Keratinocyte (primary cell): ENCODE data around the gene CEBPZOS. TPM values are rescaled to one million over a fixed set of nuclear protein-coding genes. Genes with fewer than 3 reads are reported as not detected.

Experiments
- DNase-seq: peaks from one replicate; pipeline ENCODE4 v3.0.0-alpha.2; 2011; ENCODE audit warnings: low read depth, missing footprints, low spot score
- FAIRE-seq: peaks from 2 replicates; lab custom pipeline; 2011; peaks lifted over from hg19 to GRCh38; lab: Jason Lieb, UNC
- H2AFZ ChIP-seq: 2 replicates; pipeline ENCODE4 v1.6.0; 2012; ENCODE audit warnings: low read length, control low read depth, inconsistent platforms; ENCODE audit not compliant: control insufficient read depth
- H3K27ac ChIP-seq: 2 replicates; pipeline ENCODE4 v1.5.1; 2011; ENCODE audit warnings: low read length; ENCODE audit not compliant: control insufficient read depth, insufficient read depth
- H3K27me3 ChIP-seq: 3 replicates; pipeline ENCODE4 v1.6.0; 2011; ENCODE audit warnings: low read length; ENCODE audit not compliant: control insufficient read depth, insufficient read depth; ENCODE audit errors: extremely low read depth
- H3K36me3 ChIP-seq, 2 experiments: 2 replicates in 1 of 2; 3 replicates in 1 of 2; pipeline ENCODE4 v1.5.1; 2011; ENCODE audit warnings: low read length in 2 of 2, mild to moderate bottlenecking in 1 of 2; ENCODE audit not compliant: control insufficient read depth in 2 of 2, insufficient read depth in 2 of 2; ENCODE audit errors: extremely low read depth in 1 of 2
- H3K4me1 ChIP-seq: 3 replicates; pipeline ENCODE4 v1.5.1; 2011; ENCODE audit warnings: low read length; ENCODE audit not compliant: control insufficient read depth, insufficient read depth; ENCODE audit errors: extremely low read depth
- H3K4me2 ChIP-seq: 3 replicates; pipeline ENCODE4 v1.6.0; 2011; ENCODE audit warnings: low read depth, low read length; ENCODE audit not compliant: control insufficient read depth, insufficient read depth; ENCODE audit errors: extremely low read depth
- H3K4me3 ChIP-seq, 3 experiments: fragments of 200-600 bp in 1 of 3; sonication (generic) in 1 of 3; 2 replicates in 2 of 3; 3 replicates in 1 of 3; pipeline ENCODE4 v1.5.1; 2011 to 2016; ENCODE audit warnings: low read length in 3 of 3, mild to moderate bottlenecking in 3 of 3, control low read depth in 2 of 3, inconsistent platforms in 1 of 3, low read depth in 1 of 3, mixed read lengths in 1 of 3, mixed run types in 1 of 3, moderate library complexity in 1 of 3; ENCODE audit not compliant: control insufficient read depth in 2 of 3, insufficient read depth in 2 of 3; ENCODE audit errors: extremely low read depth in 1 of 3
- H3K79me2 ChIP-seq: 2 replicates; pipeline ENCODE4 v1.6.0; 2012; ENCODE audit warnings: low read length; ENCODE audit not compliant: control insufficient read depth, insufficient read depth
- H3K9ac ChIP-seq: 3 replicates; pipeline ENCODE4 v1.6.0; 2011; ENCODE audit warnings: low read length; ENCODE audit not compliant: control insufficient read depth, insufficient read depth; ENCODE audit errors: extremely low read depth
- H3K9me1 ChIP-seq: 3 replicates; pipeline ENCODE4 v1.6.0; 2011; ENCODE audit warnings: low read length; ENCODE audit not compliant: control insufficient read depth, insufficient read depth; ENCODE audit errors: extremely low read depth
- H3K9me3 ChIP-seq: 2 replicates; pipeline ENCODE4 v1.5.1; 2012; ENCODE audit warnings: low read depth, low read length; ENCODE audit not compliant: control insufficient read depth
- H4K20me1 ChIP-seq: 3 replicates; pipeline ENCODE4 v1.6.0; 2011; ENCODE audit warnings: low read length; ENCODE audit not compliant: control insufficient read depth, insufficient read depth; ENCODE audit errors: extremely low read depth
- EZH2 ChIP-seq: IDR thresholded peaks from one replicate; pipeline ENCODE4 v1.6.1; 2012; ENCODE audit warnings: inconsistent platforms, mild to moderate bottlenecking, low read length, moderate library complexity
- dilution Hi-C: fragments of 300-500 bp; cut with MboI; formaldehyde crosslinking; loops from one replicate; pipeline ENCODE4 v1.7.0; 2020; ENCODE audit warnings: low sequenced_read_pairs; ENCODE audit not compliant: extremely low pct_ligation_motif_present
- polyA plus RNA-seq, 5 experiments: library from polyadenylated mRNA; depleted of rRNA in 3 of 5; stranded (reverse) in 3 of 5; stranded (forward) in 1 of 5; unstranded in 1 of 5; fragments of >200 nt; gene quantifications; 1 replicate in 1 of 5; 2 replicates in 3 of 5; 3 replicates in 1 of 5; pipeline versions ENCODE4 v1.2.1 to v1.2.3, GENCODE V29; 2011 to 2012; ENCODE audit warnings: missing spikeins in 2 of 5, low read depth in 1 of 5, low replicate concordance in 1 of 5
- TF ChIP-seq, protein P1 (sequence below), 3 experiments: IDR thresholded peaks in 1 of 3; conservative IDR thresholded peaks in 1 of 3; optimal IDR thresholded peaks in 1 of 3; 2 replicates in 2 of 3; 3 replicates in 1 of 3; pipeline versions ENCODE3 to v1.5.1; 2011; ENCODE audit warnings: low read length in 3 of 3, mild to moderate bottlenecking in 3 of 3, moderate library complexity in 2 of 3, control low read depth in 1 of 3, inconsistent platforms in 1 of 3; ENCODE audit not compliant: insufficient read depth in 2 of 3; ENCODE audit errors: extremely low read depth in 1 of 3

The CEBPZOS gene
- polyA plus RNA-seq, 1 donor (not counting 4 experiments of a cell fraction or from before 2014, with no cell fraction given) = 42.9 TPM

DNA sequence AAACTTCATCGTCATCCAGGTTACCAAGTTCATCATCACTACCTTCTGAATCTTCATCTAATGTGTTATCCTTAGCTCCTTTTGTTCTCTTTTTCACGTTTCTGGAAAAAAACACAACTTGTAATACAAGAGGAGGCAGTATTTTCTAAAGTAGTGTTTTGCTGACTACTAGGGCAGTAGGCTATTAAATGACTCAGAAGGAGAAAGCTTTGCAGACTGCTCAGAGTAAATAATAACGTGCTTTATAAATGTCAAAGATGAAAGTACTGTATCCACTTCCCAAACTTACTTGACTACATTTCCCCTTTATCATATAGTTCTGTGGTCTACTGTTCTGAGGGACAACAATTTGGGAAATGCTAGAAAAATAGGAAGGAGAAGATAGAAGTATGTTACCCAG, 15.6 kb downstream of the CEBPZOS start:
- Histone ChIP-seq H3K36me3 (peaks cover 4 to 17% of the 10 kb centered on the region in 2 experiments), H3K79me2 (peaks cover 26% of the 10 kb centered on the region), H3K27ac (no peak overlapping the region), H3K9me1 (no peaks in the 10 kb centered on the region), H4K20me1 (no peaks in the 10 kb centered on the region), H3K4me1 (no peaks in the 10 kb centered on the region), H3K9ac (no peak overlapping the region), H3K27me3 (no peaks in the 10 kb centered on the region), H3K9me3 (no peaks in the 10 kb centered on the region), H2AFZ (no peak overlapping the region), H3K4me3 (no peak overlapping the region), H3K4me2 (no peak overlapping the region)
- DNase-seq (no peak), FAIRE-seq (no peak)
- no peak for TF ChIP-seq EZH2
- TF ChIP-seq, protein P1, sequence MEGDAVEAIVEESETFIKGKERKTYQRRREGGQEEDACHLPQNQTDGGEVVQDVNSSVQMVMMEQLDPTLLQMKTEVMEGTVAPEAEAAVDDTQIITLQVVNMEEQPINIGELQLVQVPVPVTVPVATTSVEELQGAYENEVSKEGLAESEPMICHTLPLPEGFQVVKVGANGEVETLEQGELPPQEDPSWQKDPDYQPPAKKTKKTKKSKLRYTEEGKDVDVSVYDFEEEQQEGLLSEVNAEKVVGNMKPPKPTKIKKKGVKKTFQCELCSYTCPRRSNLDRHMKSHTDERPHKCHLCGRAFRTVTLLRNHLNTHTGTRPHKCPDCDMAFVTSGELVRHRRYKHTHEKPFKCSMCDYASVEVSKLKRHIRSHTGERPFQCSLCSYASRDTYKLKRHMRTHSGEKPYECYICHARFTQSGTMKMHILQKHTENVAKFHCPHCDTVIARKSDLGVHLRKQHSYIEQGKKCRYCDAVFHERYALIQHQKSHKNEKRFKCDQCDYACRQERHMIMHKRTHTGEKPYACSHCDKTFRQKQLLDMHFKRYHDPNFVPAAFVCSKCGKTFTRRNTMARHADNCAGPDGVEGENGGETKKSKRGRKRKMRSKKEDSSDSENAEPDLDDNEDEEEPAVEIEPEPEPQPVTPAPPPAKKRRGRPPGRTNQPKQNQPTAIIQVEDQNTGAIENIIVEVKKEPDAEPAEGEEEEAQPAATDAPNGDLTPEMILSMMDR (optimal IDR thresholded peaks at IDR 0.05 in 1 of 3, IDR thresholded peaks at IDR 0.05 in 1 of 3, conservative IDR thresholded peaks at IDR 0.05 in 1 of 3; ENCODE audit: extremely low read depth in 1 of 3, insufficient read depth in 2 of 3, low read length in 3 of 3) = no peak
- dilution Hi-C loops = no loop called here

DNA sequence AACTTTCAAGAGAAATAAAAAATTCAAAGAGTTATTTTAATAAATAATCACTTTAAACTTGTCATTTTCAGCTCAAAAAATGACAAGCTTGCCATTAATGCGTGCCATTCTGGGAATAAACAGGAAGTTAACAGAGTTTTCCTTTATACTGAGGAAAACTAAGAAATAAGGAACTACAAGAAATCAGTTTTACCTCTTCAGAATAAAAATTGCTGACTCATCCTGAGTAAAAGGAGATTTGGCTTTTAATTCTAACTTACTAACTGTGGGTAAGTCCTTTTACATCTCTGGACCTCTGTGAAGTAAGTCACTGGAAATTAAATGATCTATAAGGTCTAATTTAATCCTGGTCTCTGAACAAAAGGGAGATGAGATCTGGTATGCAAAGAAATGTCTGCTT, 19.0 kb downstream of the CEBPZOS start:
- no peak overlapping the region for H3K9ac ChIP-seq
- H3K4me1 ChIP-seq = peaks cover 13% of the 10 kb centered on the region
- H3K27me3 ChIP-seq = no peaks in the 10 kb centered on the region
- TF ChIP-seq, protein P1 (optimal IDR thresholded peaks at IDR 0.05 in 1 of 3, IDR thresholded peaks at IDR 0.05 in 1 of 3, conservative IDR thresholded peaks at IDR 0.05 in 1 of 3; ENCODE audit: extremely low read depth in 1 of 3, insufficient read depth in 2 of 3, low read length in 3 of 3) = no peak
- no peak for TF ChIP-seq EZH2
- no peak for DNase-seq
- no peaks in the 10 kb centered on the region for H3K9me3 ChIP-seq
- H4K20me1 ChIP-seq = no peaks in the 10 kb centered on the region
- no peak overlapping the region for H2AFZ ChIP-seq
- no peak for FAIRE-seq
- H3K9me1 ChIP-seq = no peaks in the 10 kb centered on the region
- H3K4me3 ChIP-seq = no peak overlapping the region
- no peak overlapping the region for H3K4me2 ChIP-seq
- dilution Hi-C loops = no loop called here
- H3K36me3 ChIP-seq = peaks cover 3 to 15% of the 10 kb centered on the region in 2 experiments
- no peak overlapping the region for H3K27ac ChIP-seq
- peaks cover 2% of the 10 kb centered on the region for H3K79me2 ChIP-seq
